Spinal cord (tissue), 10 donors: ENCODE data around the gene ATP6V0E2. TPM values are rescaled to one million over a fixed set of nuclear protein-coding genes. Genes with fewer than 3 reads are reported as not detected.
"Not testable (repeated sequence)": the region's sequence is repeated elsewhere in the genome, so short reads cannot be mapped to it uniquely, and the experiment has no call there.

Experiments
- DNase-seq, 6 donors: peaks; one replicate each; pipeline versions ENCODE4 v3.0.0 to v3.0.0-alpha.2; 2013 to 2015; ENCODE audit warnings: low spot score in 6 of 6, low read depth in 4 of 6
- H3K27ac ChIP-seq: one replicate; pipeline ENCODE4 v1.5.1; 2013; ENCODE audit warnings: low read depth, low read length, control low read depth
- H3K27me3 ChIP-seq: one replicate; pipeline ENCODE4 v1.6.1; 2013; ENCODE audit warnings: low read length; ENCODE audit not compliant: control insufficient read depth, insufficient read depth
- H3K36me3 ChIP-seq: one replicate; pipeline ENCODE4 v1.6.1; 2013; ENCODE audit warnings: low read length; ENCODE audit not compliant: control insufficient read depth, insufficient read depth
- H3K4me1 ChIP-seq: one replicate; pipeline ENCODE4 v1.6.1; 2013; ENCODE audit warnings: low read length; ENCODE audit not compliant: control insufficient read depth, insufficient read depth
- H3K4me3 ChIP-seq: one replicate; pipeline ENCODE4 v1.5.1; 2013; ENCODE audit warnings: low read depth, low read length, control low read depth
- H3K9me3 ChIP-seq: one replicate; pipeline ENCODE4 v1.6.1; 2013; ENCODE audit warnings: low read length; ENCODE audit not compliant: control insufficient read depth, insufficient read depth
- WGBS: methylation state at CpG from one replicate; pipeline ENCODE4 v1.1.5; 2013; ENCODE audit warnings: missing lambda C conversion rate; ENCODE audit not compliant: insufficient coverage; 5-methylcytosine and 5-hydroxymethylcytosine counted together
- polyA plus RNA-seq, 2 donors: library from polyadenylated mRNA; unstranded; fragments of 120-200 nt; gene quantifications; one replicate each; pipeline ENCODE4 v1.2.1, GENCODE V29; 2013; ENCODE audit not compliant: insufficient read length in 2 of 2
- total RNA-seq, 2 donors: library from RNA; depleted of rRNA in 1 of 2; stranded (reverse); fragments of 120-200 nt in 1 of 2; fragments of >200 nt in 1 of 2; gene quantifications; one replicate each; pipeline versions ENCODE4 v1.2.3 to v1.2.4, GENCODE V29; 2013 to 2014
- donor health status: healthy.

The ATP6V0E2 gene
- total and polyA plus RNA-seq, 4 donors = 85.9 to 359 (median 252) TPM

DNA sequence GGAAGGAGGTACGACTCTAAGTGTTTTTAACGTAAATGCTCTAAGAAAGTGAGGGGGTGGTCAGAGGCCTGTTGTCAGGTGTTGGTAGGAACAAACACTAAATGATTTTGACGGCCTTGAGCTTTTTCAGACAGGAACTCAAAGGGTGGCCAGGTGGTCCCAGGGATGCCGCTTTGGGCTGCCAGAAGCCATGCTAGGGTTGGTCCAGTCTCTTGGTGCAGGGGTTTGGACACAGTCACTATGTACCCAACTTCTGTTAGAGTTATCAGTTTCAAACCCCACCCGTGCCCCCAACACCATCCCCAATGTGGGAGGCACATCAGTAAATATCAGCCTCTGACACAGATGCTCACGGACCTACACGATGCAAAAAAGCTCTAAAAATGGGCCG, 9.3 kb downstream of the ATP6V0E2 start:
- Histone ChIP-seq H3K4me3 (no peak overlapping the region), H3K9me3 (no peaks in the 10 kb centered on the region), H3K27me3 (no peaks in the 10 kb centered on the region), H3K4me1 (peaks cover 74% of the 10 kb centered on the region), H3K36me3 (peaks cover 53% of the 10 kb centered on the region), H3K27ac (peak overlapping the region; percentile 88)
- no peak for DNase-seq
- WGBS = 50% methylated on average over 8 of the region's 8 CpGs

DNA sequence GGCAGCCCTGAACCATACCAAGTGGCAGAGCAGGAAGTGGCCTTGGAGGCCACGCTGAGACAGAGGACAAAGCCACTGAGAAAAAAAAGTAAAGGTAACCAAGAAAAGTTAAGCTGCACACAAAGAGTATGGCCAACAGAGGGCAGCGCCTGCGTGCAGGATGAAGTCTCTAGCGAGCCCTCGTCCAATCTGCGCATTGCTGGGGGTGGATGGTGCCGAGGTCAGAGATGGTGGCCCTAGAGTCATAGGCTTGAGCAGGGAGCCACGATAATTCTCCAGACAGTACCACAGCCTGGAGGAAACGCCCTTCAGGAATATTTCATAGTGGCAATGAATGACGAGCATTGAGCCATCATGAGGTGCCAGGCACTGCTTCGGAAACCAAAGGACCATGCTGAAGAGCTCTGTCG, 9.7 kb downstream of the ATP6V0E2 start:
- peak overlapping the region; percentile 88 for H3K27ac ChIP-seq
- 49% methylated on average over 12 of the region's 12 CpGs for WGBS
- peaks cover 48% of the 10 kb centered on the region for H3K36me3 ChIP-seq
- peaks cover 70% of the 10 kb centered on the region for H3K4me1 ChIP-seq
- DNase-seq = peak in 2 of 6 donors; percentile 77 to 86
- no peaks in the 10 kb centered on the region for H3K27me3 ChIP-seq
- H3K9me3 ChIP-seq = no peaks in the 10 kb centered on the region
- no peak overlapping the region for H3K4me3 ChIP-seq

DNA sequence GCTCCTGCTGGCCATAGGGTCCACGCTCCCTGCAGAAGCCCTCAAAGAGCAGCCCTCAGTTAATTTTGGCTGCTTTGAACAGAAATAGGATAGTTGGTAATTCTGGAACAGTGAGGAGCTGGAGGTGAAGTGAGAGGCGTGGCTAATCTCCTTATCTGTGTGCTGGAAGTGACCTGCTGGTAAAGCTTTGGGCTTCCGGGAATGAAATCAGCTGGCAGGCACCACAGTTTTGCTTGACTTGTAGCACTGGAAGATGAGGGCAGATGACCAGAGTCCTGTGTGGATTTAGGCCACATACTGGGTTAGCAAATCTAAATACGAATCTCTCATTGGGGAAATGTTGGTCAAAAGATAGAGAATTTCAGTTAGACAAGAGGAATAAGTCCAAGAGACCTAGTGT, 10.2 kb downstream of the ATP6V0E2 start:
- no peak for DNase-seq
- no peaks in the 10 kb centered on the region for H3K9me3 ChIP-seq
- H3K36me3 ChIP-seq = peaks cover 43% of the 10 kb centered on the region
- peaks cover 64% of the 10 kb centered on the region for H3K4me1 ChIP-seq
- no peak overlapping the region for H3K27ac ChIP-seq
- WGBS = 86% methylated on average over 4 of the region's 4 CpGs
- no peak overlapping the region for H3K4me3 ChIP-seq
- H3K27me3 ChIP-seq = no peaks in the 10 kb centered on the region

DNA sequence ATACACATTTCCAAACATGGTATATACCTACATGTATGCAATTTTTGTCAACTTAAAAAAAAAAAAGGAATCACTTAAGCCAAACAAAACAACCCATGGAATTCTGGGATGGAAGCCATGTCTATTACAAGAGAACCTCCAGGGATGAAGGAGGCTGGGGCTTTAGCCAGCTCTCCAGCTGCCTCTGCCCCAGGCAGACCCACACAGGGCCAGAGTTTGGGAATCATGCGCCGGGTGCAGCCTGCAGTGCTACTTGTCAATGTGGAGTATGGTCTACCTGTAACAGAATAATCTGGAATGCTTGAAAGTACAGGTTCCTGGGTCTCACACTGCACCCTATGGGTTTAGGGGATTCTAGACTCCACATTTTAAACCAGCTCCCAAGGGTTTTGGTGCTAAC, 10.8 kb downstream of the ATP6V0E2 start:
- Histone ChIP-seq H3K27me3 (no peaks in the 10 kb centered on the region), H3K9me3 (no peaks in the 10 kb centered on the region), H3K4me3 (no peak overlapping the region), H3K27ac (no peak overlapping the region), H3K4me1 (peaks cover 59% of the 10 kb centered on the region), H3K36me3 (peaks cover 38% of the 10 kb centered on the region)
- DNase-seq = peak in 1 of 6 donors; percentile 26
- WGBS = no CpG with 5 or more reads among the region's 2 CpGs

DNA sequence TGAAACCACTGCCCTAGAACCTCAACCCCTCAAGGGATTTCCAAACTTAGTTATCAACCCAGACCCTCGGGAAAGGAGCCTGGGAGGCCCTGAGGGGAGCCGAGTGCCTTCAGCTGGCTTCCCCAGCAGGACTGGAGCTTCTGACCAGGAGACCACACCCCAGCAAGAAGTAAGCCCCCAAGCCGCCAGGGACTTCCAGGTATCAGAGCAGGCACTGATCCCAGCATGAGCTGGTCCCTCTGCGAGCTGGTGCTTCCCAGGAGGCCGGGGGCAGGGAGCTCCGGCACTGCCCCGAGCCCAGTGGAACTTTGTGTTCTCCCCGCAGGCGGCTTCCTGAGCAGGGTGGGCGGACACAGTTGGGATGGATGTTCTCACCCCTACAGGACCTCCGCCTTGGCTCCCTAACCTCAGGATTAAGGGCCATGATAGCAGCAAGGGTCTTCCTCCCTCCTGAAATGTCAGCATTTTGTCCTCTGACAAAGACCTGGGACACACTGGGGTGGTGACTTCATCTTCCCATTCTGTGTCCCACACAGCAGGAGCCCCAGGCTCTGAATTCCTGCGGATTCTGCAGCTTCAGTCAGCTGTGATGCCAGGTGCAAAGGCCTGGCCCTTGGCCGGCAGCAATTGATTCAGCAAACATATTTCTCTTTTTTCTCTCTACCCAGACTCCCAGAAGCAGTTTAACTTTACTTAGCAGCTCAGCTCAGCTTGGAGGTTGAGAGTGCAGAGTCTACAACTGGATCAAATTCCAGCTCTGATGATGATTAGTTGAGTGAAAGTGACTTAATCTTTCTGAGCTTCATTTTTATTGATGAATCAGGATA, 11.6 kb downstream of the ATP6V0E2 start:
- Histone ChIP-seq H3K4me3 (no peak overlapping the region), H3K9me3 (no peaks in the 10 kb centered on the region), H3K27me3 (no peaks in the 10 kb centered on the region), H3K36me3 (peaks cover 29% of the 10 kb centered on the region), H3K27ac (no peak overlapping the region), H3K4me1 (peaks cover 50% of the 10 kb centered on the region)
- 75% methylated on average over 12 of the region's 13 CpGs for WGBS
- DNase-seq = peak in 1 of 6 donors; percentile 39

DNA sequence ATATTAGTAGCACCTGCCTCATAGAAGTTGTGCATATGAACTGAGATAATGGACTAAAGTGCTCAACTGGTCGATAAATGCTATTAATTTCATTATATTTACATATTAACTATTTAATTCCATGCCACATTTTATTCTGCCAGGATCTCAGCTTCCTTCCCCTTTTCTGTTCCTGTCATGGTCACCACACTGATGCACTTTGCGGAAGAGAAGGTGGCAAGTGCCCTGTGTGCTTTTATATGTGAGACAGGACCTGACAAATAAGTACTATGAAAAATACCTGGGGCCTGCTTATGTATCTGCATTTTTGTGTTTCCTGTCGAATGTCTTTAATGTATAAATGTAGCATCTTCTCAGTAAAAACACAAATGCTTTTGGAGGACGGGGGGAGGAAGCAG, 12.2 kb downstream of the ATP6V0E2 start:
- WGBS = no CpG with 5 or more reads among the region's 4 CpGs
- no peak overlapping the region for H3K27ac ChIP-seq
- no peaks in the 10 kb centered on the region for H3K27me3 ChIP-seq
- H3K4me3 ChIP-seq = no peak overlapping the region
- H3K36me3 ChIP-seq = peaks cover 23% of the 10 kb centered on the region
- no peaks in the 10 kb centered on the region for H3K9me3 ChIP-seq
- peaks cover 44% of the 10 kb centered on the region for H3K4me1 ChIP-seq
- DNase-seq = no peak

DNA sequence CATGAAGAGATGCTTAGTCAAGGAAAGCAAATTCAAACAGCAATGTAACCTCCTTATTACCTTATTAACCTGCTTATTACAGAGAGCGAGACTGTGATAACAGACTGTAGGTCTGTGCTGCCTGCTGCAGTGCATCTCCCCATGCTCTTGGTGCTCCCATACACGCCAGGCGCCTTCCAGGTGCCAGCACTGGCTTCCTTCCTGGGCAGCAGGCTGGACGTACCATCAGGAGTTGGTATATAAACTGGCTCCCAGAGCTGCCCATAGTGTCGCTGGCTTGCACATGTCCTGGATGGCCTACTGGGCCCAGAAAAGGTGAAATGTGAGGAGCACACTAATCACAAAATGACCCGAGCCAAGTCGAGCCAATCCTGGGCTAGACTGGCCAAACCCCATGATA, 13.5 kb downstream of the ATP6V0E2 start:
- Histone ChIP-seq H3K9me3 (no peaks in the 10 kb centered on the region), H3K4me3 (no peak overlapping the region), H3K27ac (no peak overlapping the region), H3K4me1 (peaks cover 31% of the 10 kb centered on the region), H3K27me3 (no peaks in the 10 kb centered on the region), H3K36me3 (peaks cover 11% of the 10 kb centered on the region)
- WGBS = 95% methylated on average over 5 of the region's 7 CpGs
- no peak for DNase-seq

DNA sequence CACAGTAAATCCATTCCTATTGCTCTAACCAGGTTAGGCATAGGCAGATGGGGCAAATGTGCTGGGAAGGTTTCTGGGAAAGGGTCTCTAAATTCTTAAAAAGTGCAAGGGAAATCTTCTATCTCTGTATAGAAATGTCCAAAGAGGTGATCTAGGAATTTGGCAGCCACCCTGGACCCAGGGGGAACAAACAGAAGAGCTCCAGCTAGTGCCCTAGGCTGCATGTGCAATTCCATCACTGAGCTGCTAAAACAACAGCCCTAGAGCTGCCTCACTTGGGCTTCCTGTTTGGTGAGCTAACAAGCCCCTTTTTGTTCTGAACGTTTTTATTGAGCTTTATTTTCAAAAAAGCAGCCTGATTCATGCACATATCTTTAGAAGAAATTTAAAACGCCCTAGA, 16.9 kb downstream of the ATP6V0E2 start:
- not testable (repeated sequence) for H3K4me3 ChIP-seq, H3K27ac ChIP-seq, H3K4me1 ChIP-seq, DNase-seq, H3K36me3 ChIP-seq, H3K9me3 ChIP-seq, H3K27me3 ChIP-seq
- no CpG with 5 or more reads among the region's 2 CpGs for WGBS

DNA sequence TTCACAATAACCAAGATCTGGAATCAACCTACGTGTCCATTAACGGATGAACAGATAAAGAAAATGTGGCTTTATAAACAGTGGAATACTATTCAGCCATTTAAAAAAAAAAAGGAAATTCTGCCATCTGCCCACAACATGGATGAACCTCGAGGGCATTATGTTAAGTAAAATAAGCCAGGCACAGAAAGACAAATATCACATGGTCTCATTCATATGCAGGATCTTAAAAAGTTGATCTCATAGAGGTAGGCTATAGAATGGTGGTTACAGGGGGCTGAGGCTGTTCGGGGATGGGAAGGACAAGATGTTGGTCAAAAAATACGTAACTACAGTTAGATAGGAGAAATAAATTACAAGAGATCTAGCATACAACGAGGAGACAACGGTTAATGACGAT, 21.2 kb downstream of the ATP6V0E2 start:
- no CpG with 5 or more reads among the region's 8 CpGs for WGBS

DNA sequence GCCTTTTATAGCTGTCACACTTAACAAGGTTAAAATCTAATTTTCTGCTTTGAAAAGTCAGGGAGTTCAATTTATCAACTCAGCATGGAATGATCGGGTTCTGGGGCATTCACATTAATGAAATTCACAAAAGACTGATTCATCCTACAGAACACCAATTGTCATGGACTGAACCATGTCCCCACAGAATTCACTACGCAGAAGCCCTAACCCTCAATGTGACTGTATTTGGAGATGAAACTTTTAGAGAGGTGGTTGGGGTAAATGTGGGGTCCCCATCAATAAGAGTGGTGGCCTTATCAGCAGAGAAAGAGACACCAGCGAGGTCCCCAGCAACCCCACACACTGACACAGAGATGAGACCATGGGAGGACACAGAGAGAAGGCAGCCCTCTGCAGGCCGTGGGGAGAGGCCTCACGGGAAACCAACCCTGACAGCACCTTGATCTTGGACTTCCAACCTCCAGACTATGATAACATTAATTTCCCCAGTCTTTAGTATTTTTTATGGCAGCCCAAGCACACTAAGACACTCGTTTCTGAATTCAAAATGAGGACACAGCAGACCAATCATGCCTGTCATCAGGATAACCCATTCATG, 34.1 kb downstream of the ATP6V0E2 start:
- 24% methylated on average over 2 of the region's 6 CpGs for WGBS
- H3K27me3 ChIP-seq, H3K9me3 ChIP-seq, H3K4me3 ChIP-seq, H3K27ac ChIP-seq, H3K36me3 ChIP-seq, H3K4me1 ChIP-seq: not testable (repeated sequence)
- DNase-seq = peak in 1 of 6 donors; percentile 40

More for the DNA sequence above, 21.2 kb downstream of the ATP6V0E2 start:
- not testable (repeated sequence) for H3K27me3 ChIP-seq, H3K9me3 ChIP-seq, H3K36me3 ChIP-seq, H3K4me1 ChIP-seq, H3K27ac ChIP-seq, DNase-seq, H3K4me3 ChIP-seq
